A673 (cell line): ENCODE data around the gene SACM1L.

Source experiments
- EZH2 ChIP-seq: fragments of 200-600 bp; sonication (generic); IDR thresholded peaks from 2 replicates; pipeline ENCODE4 v1.6.1; 2017; ENCODE audit warnings: borderline replicate concordance, low read depth, mild to moderate bottlenecking, mixed read lengths, antibody characterized with exemption, low read length; ENCODE audit not compliant: poor library complexity, severe bottlenecking
- TF ChIP-seq, protein P1 (sequence below): fragments of 300-800, 200-600 bp; sonication (generic); conservative IDR thresholded peaks from 2 replicates; pipeline ENCODE4 v1.5.1; 2017; ENCODE audit warnings: low read depth, mild to moderate bottlenecking, antibody characterized with exemption, low read length, moderate library complexity, mixed read lengths

- TF ChIP-seq, protein P1, sequence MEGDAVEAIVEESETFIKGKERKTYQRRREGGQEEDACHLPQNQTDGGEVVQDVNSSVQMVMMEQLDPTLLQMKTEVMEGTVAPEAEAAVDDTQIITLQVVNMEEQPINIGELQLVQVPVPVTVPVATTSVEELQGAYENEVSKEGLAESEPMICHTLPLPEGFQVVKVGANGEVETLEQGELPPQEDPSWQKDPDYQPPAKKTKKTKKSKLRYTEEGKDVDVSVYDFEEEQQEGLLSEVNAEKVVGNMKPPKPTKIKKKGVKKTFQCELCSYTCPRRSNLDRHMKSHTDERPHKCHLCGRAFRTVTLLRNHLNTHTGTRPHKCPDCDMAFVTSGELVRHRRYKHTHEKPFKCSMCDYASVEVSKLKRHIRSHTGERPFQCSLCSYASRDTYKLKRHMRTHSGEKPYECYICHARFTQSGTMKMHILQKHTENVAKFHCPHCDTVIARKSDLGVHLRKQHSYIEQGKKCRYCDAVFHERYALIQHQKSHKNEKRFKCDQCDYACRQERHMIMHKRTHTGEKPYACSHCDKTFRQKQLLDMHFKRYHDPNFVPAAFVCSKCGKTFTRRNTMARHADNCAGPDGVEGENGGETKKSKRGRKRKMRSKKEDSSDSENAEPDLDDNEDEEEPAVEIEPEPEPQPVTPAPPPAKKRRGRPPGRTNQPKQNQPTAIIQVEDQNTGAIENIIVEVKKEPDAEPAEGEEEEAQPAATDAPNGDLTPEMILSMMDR = no peak
- TF ChIP-seq EZH2 = no peak
Measured at GRCh38 chr3:45765958-45766357, 76.8 kb downstream of the SACM1L start.
